Tibial nerve (tissue), 4 donors: Measurements from ENCODE around the gene SMOC1.

Experiments
- EP300 ChIP-seq, 2 donors: sonication (generic); formaldehyde crosslinking; IDR thresholded peaks; one replicate each; pipeline ENCODE4 v1.6.1; 2017; ENCODE audit warnings: antibody characterized with exemption in 2 of 2, mild to moderate bottlenecking in 1 of 2
- POLR2A ChIP-seq, 2 donors: fragments of 450-650 bp; IDR thresholded peaks; one replicate each; pipeline ENCODE4 v1.6.1; 2017; ENCODE audit warnings: antibody characterized with exemption in 2 of 2, mild to moderate bottlenecking in 2 of 2, moderate library complexity in 2 of 2
- TF ChIP-seq, protein P1 (sequence below), 5 experiments: fragments of 200-600 bp in 3 of 5; fragments of 450-650 bp in 2 of 5; sonication (generic) in 3 of 5; IDR thresholded peaks; one replicate each; pipeline ENCODE4 v1.5.1; 2016 to 2019; ENCODE audit warnings: antibody characterized with exemption in 5 of 5, mild to moderate bottlenecking in 3 of 5, moderate library complexity in 2 of 5

DNA sequence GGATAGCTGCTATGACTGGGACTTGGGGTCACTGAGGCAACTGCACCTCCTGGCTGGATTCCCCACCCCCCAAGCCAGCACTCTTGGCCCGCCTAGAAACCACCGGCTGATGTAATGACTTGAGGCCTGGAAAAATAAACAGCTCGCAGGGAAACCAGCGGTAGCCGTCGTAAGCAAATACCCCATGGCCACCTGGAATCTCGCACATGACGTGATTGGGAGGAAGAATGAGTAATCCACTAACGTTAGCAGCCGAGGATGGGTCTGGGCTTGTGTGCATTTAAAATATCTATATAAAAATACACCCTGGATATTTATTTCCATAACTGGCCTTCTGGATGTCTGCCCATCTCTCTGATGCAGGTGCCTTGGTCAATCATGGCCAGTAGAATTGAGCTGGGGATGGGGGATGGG lies 120.1 kb downstream of the SMOC1 start:
- TF ChIP-seq POLR2A (IDR thresholded peaks at IDR 0.05) (no peak), EP300 (IDR thresholded peaks at IDR 0.05) (no peak)
- TF ChIP-seq, protein P1, sequence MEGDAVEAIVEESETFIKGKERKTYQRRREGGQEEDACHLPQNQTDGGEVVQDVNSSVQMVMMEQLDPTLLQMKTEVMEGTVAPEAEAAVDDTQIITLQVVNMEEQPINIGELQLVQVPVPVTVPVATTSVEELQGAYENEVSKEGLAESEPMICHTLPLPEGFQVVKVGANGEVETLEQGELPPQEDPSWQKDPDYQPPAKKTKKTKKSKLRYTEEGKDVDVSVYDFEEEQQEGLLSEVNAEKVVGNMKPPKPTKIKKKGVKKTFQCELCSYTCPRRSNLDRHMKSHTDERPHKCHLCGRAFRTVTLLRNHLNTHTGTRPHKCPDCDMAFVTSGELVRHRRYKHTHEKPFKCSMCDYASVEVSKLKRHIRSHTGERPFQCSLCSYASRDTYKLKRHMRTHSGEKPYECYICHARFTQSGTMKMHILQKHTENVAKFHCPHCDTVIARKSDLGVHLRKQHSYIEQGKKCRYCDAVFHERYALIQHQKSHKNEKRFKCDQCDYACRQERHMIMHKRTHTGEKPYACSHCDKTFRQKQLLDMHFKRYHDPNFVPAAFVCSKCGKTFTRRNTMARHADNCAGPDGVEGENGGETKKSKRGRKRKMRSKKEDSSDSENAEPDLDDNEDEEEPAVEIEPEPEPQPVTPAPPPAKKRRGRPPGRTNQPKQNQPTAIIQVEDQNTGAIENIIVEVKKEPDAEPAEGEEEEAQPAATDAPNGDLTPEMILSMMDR (IDR thresholded peaks at IDR 0.05) = no peak
